ENCODE data around the gene UBE2E3. TPM values are rescaled to one million over a fixed set of nuclear protein-coding genes. Genes with fewer than 3 reads are reported as not detected.
A peak's percentile ranks its signal among the peaks of the same experiment; 100 is the strongest.
"Not testable (repeated sequence)": the region's sequence is repeated elsewhere in the genome, so short reads cannot be mapped to it uniquely, and the experiment has no call there.

The UBE2E3 gene
- total RNA-seq, 1 donor from 2014 or later = 128 TPM

GRCh38 chr2:181036445-181036844 lies 56.0 kb downstream of the UBE2E3 start:
- DNase-seq = no peak

DNA sequence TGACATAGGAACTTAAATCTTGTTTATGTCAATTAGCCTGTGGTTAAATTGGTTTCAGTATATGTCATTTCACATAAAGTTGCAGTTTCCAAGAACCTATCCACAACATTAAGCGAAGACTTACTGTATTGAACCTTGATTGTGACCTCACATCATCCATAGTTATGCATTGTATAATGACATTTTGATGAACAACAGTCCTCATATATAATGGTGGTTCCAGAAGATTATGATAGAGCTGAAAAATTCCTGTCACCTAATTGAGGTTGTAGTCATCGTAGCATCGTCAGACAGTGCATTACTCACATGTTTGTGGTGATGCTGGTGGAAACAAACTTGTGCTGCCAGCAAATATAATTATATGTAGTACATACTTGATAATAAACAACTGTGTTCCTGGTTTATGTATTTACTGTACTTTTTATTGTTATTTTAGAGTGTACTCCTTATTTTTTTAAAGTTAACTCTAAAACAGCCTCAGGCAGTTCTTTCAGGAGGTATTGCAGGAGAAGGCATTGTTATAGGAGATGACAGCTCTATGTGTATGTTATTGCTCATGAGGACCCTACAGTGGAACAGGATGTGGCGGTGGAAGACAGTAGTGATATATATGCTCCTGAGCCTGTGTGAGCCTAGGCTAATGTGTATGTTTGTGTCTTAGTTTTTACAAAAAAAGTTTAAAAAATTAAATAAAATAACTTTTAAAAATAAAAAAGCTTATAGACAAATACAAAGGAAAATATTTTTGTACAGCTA lies 56.6 kb downstream of the UBE2E3 start:
- peak; percentile 21 for DNase-seq

DNA sequence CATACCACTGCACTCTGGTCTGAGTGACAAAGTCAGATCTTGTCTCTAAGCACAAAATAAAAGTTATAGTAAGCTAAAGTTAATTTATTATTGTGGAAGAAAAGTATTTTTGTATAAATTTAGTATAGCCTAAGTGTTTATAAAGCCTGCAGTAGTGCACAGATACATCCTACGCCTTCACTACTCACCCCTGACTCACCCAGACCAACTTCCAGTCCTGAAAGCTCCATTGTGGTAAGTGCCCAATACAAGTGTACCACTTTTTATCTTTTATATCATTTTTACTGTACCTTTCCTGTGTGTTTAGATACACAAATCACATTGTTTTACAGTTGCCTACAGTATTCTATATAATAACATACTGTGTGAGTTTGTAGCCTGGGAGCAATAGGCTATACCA lies 57.5 kb downstream of the UBE2E3 start:
- no peak for DNase-seq

DNA sequence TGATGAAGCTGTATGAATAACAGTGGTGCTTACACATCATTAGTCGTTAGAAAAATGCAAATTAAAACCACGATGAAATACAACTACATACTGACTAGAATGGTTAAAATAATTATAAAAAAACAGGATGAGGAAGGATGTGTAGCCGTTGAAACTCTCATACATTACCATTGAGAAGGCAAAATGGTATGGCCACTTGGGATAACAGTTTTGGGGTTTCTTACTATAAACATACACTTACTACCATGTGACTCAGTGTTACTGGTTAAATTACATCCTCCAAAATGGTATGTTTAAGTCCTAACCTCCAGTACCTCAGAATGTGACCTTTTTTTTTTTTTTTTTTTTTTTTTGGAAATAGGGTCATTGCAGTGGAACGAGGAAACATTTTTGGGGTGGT lies 58.4 kb downstream of the UBE2E3 start:
- no peak for DNase-seq

DNA sequence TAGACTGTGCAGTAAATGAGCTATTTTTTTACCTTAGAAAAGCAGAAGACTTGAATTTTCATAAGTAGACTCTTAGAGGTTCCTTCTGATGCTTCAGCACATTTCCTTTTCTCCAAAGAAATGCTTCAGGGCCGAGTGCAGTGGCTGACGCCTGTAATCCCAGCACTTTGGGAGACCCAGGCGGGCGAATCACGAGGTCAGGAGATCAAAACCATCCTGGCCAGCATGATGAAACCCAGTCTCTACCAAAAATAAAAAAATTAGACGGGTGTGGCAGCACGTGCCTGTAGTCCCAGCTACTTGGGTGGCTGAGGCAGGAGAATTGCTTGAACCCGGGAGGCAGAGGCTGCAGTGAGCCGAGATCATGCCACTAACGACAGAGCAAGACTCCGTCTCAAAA lies 60.4 kb downstream of the UBE2E3 start:
- not testable (repeated sequence) for DNase-seq

GRCh38 chr2:181041661-181042060 lies 61.3 kb downstream of the UBE2E3 start:
- no peak for DNase-seq

DNA sequence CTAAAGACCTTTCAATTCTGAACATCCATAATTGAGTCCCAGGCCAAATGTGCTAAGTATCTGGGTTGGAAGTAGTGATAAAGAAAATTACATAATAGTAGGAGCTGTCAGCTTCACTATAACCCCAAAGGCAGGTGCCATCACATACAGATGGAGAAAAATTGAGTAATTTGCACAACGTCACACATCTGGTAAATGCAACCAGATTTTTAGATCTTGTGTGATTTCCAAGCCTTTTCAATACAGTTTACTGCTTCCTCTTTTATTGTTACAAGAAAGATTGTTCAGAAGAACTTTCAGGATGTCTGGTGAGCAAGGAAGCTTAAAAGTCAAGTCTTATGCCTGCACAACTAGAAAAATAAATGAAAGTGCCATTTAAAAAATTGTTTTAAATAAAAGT lies 62.3 kb downstream of the UBE2E3 start:
- DNase-seq = no peak

DNA sequence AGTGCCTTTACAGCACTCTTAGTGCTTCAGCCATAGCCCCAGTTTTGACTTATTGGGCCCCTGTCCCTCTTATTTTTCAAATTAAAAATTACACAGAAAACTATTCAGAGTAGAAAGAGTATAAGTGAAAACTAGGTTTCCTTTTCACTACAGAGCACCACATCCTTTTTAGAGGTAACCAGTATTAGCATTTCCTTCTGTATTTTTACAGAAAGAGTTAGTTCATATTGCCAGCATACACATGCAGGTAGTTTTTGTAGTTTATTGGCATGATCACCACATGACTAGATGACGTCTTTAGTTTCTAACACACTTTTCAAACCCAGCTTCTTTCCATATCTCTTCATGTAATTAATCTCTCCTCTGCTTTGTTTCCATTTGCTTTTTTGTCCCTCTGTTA lies 66.4 kb downstream of the UBE2E3 start:
- DNase-seq = no peak

- DNase-seq = no peak
Observed at GRCh38 chr2:181047829-181048228, 67.4 kb downstream of the UBE2E3 start.

GRCh38 chr2:181051861-181052522 lies 71.6 kb downstream of the UBE2E3 start:
- DNase-seq = no peak

DNA sequence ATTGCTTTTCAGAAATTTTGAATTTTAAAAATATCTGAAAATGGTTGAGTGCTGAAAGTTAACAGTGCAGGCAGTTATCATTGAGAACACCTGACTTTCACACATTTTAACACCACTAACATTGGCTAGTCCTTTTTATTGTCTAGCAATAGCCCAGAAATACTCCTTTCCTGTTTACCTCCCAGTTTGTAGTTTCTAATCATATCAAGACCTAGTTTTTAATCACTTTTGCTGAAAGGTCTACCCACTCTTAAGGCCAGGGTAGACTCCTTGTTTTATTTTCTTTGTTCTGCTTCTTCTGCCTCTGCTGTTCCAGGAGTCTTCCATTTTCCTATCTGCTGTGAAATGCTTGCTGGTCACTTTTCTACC lies 72.1 kb downstream of the UBE2E3 start:
- DNase-seq = no peak

GRCh38 chr2:181054256-181054655 lies 73.9 kb downstream of the UBE2E3 start:
- DNase-seq = no peak

DNA sequence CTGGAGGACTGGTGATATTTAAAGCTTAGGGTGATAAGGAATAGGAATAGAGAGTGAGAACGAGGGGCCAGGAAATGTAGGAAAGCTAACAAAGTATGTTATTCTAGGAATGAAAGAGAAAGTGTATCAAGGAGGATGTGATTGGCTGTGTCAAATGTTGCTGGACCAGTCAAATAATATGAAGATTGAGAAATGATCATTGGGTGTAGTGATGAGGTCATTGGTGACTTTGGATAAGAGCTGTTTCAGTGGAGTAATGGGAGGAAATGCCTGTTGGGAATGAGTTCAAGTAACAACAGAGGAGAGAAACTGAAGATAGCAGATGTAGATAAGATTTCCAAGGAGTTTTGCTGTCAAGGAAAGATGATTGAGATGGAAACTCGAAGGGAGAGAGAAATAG lies 74.4 kb downstream of the UBE2E3 start:
- no peak for DNase-seq

DNA sequence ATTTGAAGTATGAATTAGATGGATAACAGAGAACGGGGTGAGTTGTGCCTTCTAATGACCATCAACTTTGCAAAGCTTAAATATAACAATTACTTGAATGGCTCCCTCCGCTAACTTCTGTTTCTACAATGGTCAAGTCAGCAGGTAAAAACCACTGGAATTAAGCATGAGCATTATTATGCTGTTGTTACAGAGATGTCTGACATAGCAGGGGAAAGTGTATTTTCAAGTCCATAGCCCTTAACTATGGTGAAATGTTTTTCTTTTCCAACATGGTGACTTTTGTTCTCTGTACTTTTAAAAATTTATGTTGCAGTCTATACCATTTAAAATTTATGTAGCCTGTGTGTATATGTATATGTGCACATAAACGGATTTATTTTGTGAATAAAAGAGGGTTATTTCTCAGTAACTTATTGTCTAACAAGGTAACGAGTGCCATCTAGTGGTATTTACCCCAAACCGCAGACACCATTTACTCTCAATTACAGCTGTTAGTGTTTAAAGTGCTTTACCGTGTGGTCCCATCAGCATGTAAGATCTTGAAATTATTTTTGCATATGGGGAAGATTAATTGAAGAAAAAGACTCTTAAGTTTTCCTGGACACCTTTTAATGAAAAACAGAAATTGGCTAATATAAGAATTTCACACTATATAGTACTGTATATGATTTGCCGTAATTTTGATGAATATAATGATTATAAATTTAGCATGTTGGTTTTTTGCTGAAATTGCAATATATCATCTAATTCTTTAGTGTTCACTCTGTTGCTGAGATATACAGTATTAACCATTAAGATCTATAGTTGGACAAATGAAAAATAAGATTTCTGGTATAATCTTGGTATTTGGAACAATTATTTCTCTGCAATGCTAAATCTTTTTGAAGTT lies 78.2 kb downstream of the UBE2E3 start:
- peak; percentile 24 for DNase-seq

GRCh38 chr2:181063696-181064095 lies 83.3 kb downstream of the UBE2E3 start:
- DNase-seq = no peak

DNA sequence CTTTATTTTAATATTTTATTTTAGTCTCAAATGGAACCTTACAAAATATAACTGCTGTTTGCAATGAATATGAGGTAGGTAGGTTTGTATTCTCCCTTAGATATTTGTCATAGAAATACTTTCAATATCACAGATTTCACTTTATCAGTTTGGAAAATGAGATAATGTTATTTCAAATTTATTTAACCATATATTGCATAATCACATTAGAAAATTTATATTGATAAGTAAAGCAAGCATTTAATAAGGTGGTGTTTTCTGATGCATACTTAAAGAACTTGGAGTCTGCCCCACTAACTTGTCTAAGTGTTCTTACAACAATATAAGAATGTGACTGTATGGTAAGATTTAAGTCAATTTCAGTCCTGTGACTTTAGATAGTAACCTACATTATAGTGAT lies 85.1 kb downstream of the UBE2E3 start:
- no peak for DNase-seq

DNA sequence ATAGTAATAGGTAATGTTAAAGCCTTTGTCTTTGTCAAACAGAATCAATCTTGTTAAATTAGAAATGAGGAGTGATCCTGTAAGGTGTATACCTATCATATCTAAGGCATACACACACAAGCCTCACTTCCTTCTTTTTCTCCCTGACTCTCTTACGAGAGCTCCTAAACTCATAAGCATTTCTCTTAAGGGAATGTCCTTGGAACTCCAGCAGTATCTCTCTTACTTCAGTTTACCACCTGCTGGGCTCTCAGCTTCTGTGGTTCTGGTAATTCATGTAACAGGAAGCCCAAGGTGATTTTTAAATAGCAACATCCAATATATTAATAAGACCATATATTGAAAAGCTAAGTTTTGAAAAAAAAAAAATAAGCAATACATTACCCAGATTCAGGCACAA lies 85.9 kb downstream of the UBE2E3 start:
- DNase-seq = no peak

DNA sequence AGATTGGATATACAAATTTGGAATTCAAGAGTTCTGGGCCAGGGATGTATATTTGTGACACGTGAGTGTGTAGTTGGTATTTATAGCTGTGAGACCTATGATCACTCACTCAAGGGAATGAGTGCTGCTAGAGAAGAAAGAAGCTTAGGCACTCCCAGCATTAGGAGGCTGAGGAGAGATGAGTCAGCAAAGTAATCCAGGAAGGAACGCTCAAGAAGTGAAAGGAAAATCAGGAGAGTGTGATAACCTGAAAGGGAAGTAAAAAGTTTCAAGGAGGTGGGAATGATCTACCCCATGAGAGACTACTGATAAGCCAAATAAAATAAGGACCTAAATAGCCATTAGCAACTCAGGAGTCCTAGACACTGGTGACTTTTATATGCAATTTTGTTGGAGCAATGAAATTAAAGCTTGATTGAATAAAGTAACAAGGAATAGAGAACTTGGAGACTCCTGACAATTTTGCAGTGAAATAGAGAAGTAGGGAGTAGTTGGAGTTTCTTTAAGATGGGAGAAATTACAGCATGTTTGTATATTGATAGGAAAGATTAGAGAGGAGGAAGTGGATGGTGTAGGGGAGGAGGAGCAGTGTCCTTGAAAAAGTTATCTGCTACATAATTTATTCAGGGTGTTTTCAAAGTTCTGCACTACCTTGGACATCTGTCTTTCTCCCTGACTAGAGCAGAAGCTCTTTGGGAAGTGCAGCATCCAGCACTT lies 89.9 kb downstream of the UBE2E3 start:
- DNase-seq = no peak

GRCh38 chr2:181070836-181071200 lies 90.4 kb downstream of the UBE2E3 start:
- DNase-seq = no peak

- no peak for DNase-seq
Observed at GRCh38 chr2:181072486-181073235, 92.3 kb downstream of the UBE2E3 start.

DNA sequence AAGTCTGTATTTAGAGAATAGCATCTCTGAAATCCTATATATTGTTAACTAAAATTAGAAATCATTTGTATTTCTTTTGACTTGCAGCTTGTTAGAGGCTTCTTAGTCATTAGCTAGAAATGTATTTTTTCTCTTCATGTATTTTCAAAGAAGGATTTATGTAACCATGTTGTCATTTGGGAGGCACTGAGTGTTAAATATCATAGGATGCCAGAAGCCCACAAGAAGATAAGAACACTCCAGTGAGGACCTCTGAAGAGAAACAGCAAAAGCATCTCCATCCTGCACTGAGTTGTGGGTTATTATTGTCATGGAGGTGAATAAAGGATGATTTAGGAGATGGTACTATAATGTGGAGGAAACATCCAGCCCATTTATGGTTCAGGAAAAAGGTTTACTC lies 93.5 kb downstream of the UBE2E3 start:
- DNase-seq = no peak

DNA sequence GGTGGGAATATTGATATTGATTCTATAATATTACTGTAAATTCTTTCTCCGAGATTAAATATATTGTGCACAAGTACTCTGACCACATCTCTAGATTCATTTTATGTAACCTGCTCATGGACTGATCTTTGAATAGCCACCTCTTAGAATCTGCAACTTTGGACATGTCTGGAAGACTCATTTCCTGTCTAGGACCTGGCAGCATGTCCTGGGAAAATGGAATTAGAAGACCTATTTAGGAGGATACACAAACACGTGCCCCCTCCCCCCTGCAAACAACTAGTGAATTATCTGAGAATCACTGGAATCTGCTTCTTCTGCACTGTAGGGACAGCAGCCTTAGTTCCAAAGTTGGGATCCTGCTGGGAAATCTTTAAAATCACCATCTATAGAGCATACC lies 94.1 kb downstream of the UBE2E3 start:
- DNase-seq = no peak

All from tongue (tissue), 2 donors.